Testis (tissue), 2 donors: ENCODE data around the gene ARHGAP44.

ENCODE experiments used
- POLR2A ChIP-seq: fragments of 450-650 bp; IDR thresholded peaks from one replicate; pipeline ENCODE4 v1.6.1; 2017; ENCODE audit warnings: antibody characterized with exemption, mild to moderate bottlenecking, moderate library complexity
- TF ChIP-seq, protein P1 (sequence below), 3 experiments: fragments of 450-650 bp in 2 of 3; fragments of 200-600 bp in 1 of 3; sonication (generic) in 1 of 3; IDR thresholded peaks; one replicate each; pipeline ENCODE4 v1.5.1; 2016 to 2019; ENCODE audit warnings: antibody characterized with exemption in 3 of 3, mild to moderate bottlenecking in 2 of 3, moderate library complexity in 1 of 3

DNA sequence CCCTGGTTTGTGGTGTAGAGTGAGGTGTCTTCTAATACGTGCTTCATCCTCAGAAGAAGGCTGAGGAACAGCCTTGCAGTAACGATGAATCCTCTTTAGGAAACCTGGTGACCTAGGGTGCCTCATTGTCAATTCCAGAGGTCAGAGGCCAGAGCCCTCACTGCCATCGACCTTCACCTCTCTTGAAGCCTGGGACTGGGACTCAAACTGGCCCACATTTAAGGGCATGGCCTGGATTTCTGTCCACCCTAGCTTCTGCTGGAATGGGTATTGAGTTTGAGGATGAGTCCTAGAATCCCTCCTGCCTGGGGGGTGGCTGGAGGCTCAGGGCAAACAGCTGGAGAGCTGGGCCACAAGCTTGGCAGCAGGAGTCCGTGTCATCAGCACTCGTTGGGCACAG lies 189.9 kb downstream of the ARHGAP44 start:
- TF ChIP-seq, protein P1, sequence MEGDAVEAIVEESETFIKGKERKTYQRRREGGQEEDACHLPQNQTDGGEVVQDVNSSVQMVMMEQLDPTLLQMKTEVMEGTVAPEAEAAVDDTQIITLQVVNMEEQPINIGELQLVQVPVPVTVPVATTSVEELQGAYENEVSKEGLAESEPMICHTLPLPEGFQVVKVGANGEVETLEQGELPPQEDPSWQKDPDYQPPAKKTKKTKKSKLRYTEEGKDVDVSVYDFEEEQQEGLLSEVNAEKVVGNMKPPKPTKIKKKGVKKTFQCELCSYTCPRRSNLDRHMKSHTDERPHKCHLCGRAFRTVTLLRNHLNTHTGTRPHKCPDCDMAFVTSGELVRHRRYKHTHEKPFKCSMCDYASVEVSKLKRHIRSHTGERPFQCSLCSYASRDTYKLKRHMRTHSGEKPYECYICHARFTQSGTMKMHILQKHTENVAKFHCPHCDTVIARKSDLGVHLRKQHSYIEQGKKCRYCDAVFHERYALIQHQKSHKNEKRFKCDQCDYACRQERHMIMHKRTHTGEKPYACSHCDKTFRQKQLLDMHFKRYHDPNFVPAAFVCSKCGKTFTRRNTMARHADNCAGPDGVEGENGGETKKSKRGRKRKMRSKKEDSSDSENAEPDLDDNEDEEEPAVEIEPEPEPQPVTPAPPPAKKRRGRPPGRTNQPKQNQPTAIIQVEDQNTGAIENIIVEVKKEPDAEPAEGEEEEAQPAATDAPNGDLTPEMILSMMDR (IDR thresholded peaks at IDR 0.05): no peak
- no peak for TF ChIP-seq POLR2A
